IMR-90 (cell line): ENCODE measurements around the gene DGKE. TPM values are rescaled to one million over a fixed set of nuclear protein-coding genes. Genes with fewer than 3 reads are reported as not detected.

ENCODE experiments used
- ATAC-seq: fragments of 200-7000 bp; cut with Tn5 transposase; 2 replicates; pipeline ENCODE4 v1.9.1; 2020; ENCODE audit warnings: low read depth, mild to moderate bottlenecking, moderate library complexity
- BruUV-seq: library from RNA; stranded (reverse); fragments of 400-500 nt; replicated peaks from 2 replicates; lab custom pipeline; 2021; lab: Mats Ljungman, UMichigan
- CTCF ChIA-PET: fragments of 300-600 bp; formaldehyde crosslinking; extraction: SDS; loops from one replicate; lab custom pipeline; 2021; ENCODE audit warnings: antibody characterized with exemption; lab: Yijun Ruan, JAX
- POLR2A ChIA-PET: fragments of 300-600 bp; sonication (Branson Sonifier 250); formaldehyde crosslinking; loops from one replicate; lab custom pipeline; 2022; ENCODE audit warnings: antibody characterized with exemption; ENCODE audit not compliant: unreplicated experiment; lab: Charles Lee
- DNase-seq: peaks from one replicate; pipeline ENCODE4 v3.0.0; 2013
- H2AFZ ChIP-seq: replicated peaks from 2 replicates; pipeline ENCODE3; 2013; ENCODE audit warnings: low read length, mild to moderate bottlenecking; ENCODE audit not compliant: poor library complexity
- H2AK5ac ChIP-seq: 2 replicates; pipeline ENCODE4 v1.6.1; 2013; ENCODE audit warnings: low read depth, low read length, inconsistent platforms
- H2AK9ac ChIP-seq: replicated peaks from 2 replicates; pipeline ENCODE3; 2013; ENCODE audit warnings: mild to moderate bottlenecking, low read depth, low read length, moderate library complexity; ENCODE audit not compliant: poor library complexity
- H2BK120ac ChIP-seq: 2 replicates; pipeline ENCODE4 v1.6.1; 2013; ENCODE audit warnings: low read depth, low read length, inconsistent platforms
- H2BK15ac ChIP-seq: 3 replicates; pipeline ENCODE4 v1.6.1; 2013; ENCODE audit warnings: low read depth, low read length, inconsistent platforms
- H2BK20ac ChIP-seq: 2 replicates; pipeline ENCODE4 v1.6.1; 2013; ENCODE audit warnings: low read depth, mild to moderate bottlenecking, inconsistent platforms, low read length, moderate library complexity
- H2BK5ac ChIP-seq: 2 replicates; pipeline ENCODE4 v1.6.1; 2013; ENCODE audit warnings: mild to moderate bottlenecking, low read depth, low read length, inconsistent platforms; ENCODE audit not compliant: poor library complexity, severe bottlenecking
- H3K14ac ChIP-seq: replicated peaks from 2 replicates; pipeline ENCODE4 v1.6.1; 2013; ENCODE audit warnings: low read depth, low read length, inconsistent platforms
- H3K18ac ChIP-seq: 2 replicates; pipeline ENCODE4 v1.6.1; 2013; ENCODE audit warnings: low read depth, low read length, control low read depth
- H3K23ac ChIP-seq: 2 replicates; pipeline ENCODE4 v1.6.1; 2013; ENCODE audit warnings: low read depth, low read length, inconsistent platforms
- H3K27ac ChIP-seq: 2 replicates; pipeline ENCODE4 v1.5.1; 2013; ENCODE audit warnings: mild to moderate bottlenecking, control low read depth, low read length; ENCODE audit not compliant: insufficient read depth
- H3K27me3 ChIP-seq: 2 replicates; pipeline ENCODE4 v1.6.1; 2013; ENCODE audit warnings: low read length; ENCODE audit not compliant: control insufficient read depth, insufficient read depth
- H3K36me3 ChIP-seq: 2 replicates; pipeline ENCODE4 v1.6.1; 2013; ENCODE audit warnings: low read length, mixed read lengths; ENCODE audit not compliant: control insufficient read depth, insufficient read depth
- H3K4ac ChIP-seq: 2 replicates; pipeline ENCODE4 v1.6.1; 2013; ENCODE audit warnings: low read depth, low read length, inconsistent platforms
- H3K4me1 ChIP-seq: 2 replicates; pipeline ENCODE4 v1.6.1; 2013; ENCODE audit warnings: low read length, mixed read lengths; ENCODE audit not compliant: control insufficient read depth, insufficient read depth
- H3K4me2 ChIP-seq: 2 replicates; pipeline ENCODE4 v1.6.1; 2013; ENCODE audit warnings: low read depth, mild to moderate bottlenecking, control low read depth, low read length, moderate library complexity
- H3K4me3 ChIP-seq: 2 replicates; pipeline ENCODE4 v1.5.1; 2013; ENCODE audit warnings: low read depth, mild to moderate bottlenecking, control low read depth, low read length, moderate library complexity; ENCODE audit not compliant: insufficient read depth
- H3K56ac ChIP-seq: 2 replicates; pipeline ENCODE4 v1.6.1; 2013; ENCODE audit warnings: low read length, inconsistent platforms; ENCODE audit not compliant: insufficient read depth; ENCODE audit errors: extremely low read depth
- H3K79me1 ChIP-seq, 2 experiments: 2 replicates each; pipeline ENCODE4 v1.6.1; 2013; ENCODE audit warnings: low read length in 2 of 2, inconsistent platforms in 1 of 2, low read depth in 1 of 2
- H3K9ac ChIP-seq: 2 replicates; pipeline ENCODE4 v1.6.1; 2013; ENCODE audit warnings: low read depth, low read length, control low read depth
- H3K9me1 ChIP-seq: 2 replicates; pipeline ENCODE4 v1.6.1; 2013; ENCODE audit warnings: low read length, inconsistent platforms; ENCODE audit not compliant: insufficient read depth
- H3K9me3 ChIP-seq: 2 replicates; pipeline ENCODE4 v1.6.1; 2013; ENCODE audit warnings: low read length; ENCODE audit not compliant: control insufficient read depth, insufficient read depth
- H4K20me1 ChIP-seq: 2 replicates; pipeline ENCODE4 v1.6.1; 2013; ENCODE audit warnings: low read length, inconsistent platforms; ENCODE audit not compliant: insufficient read depth
- H4K5ac ChIP-seq: 2 replicates; pipeline ENCODE4 v1.6.1; 2013; ENCODE audit warnings: mild to moderate bottlenecking, low read depth, low read length, control low read depth
- H4K8ac ChIP-seq, 2 experiments: 2 replicates each; pipeline ENCODE4 v1.6.1; 2013; ENCODE audit warnings: low read depth in 2 of 2, low read length in 2 of 2, control low read depth in 1 of 2, inconsistent platforms in 1 of 2
- H4K91ac ChIP-seq: 2 replicates; pipeline ENCODE4 v1.6.1; 2013; ENCODE audit warnings: low read depth, low read length, inconsistent platforms; ENCODE audit not compliant: insufficient read depth
- BHLHE40 ChIP-seq: fragments of 150-350 bp; IDR thresholded peaks from 2 replicates; pipeline ENCODE4 v1.6.1; 2016; ENCODE audit warnings: mild to moderate bottlenecking, low read depth, low read length
- FOS ChIP-seq: fragments of 150-350 bp; IDR thresholded peaks from 2 replicates; pipeline ENCODE4 v1.6.1; 2016; ENCODE audit warnings: low read depth, low read length
- WGBS, 2 experiments: methylation state at CpG; one replicate each; pipeline versions ENCODE4 v1.1.5 to v1.1.7; 2013; ENCODE audit warnings: missing lambda C conversion rate in 2 of 2; ENCODE audit not compliant: insufficient read length in 1 of 2; ENCODE audit errors: extremely low coverage in 2 of 2; 5-methylcytosine and 5-hydroxymethylcytosine counted together
- dilution Hi-C: fragments of 300-500 bp; cut with HindIII; formaldehyde crosslinking; loops from one replicate; pipeline ENCODE4 v1.14.3; 2018; ENCODE audit warnings: low sequenced_read_pairs; ENCODE audit not compliant: unreplicated experiment
- in situ Hi-C: fragments of 300-500 bp; cut with MboI; formaldehyde crosslinking; loops from 3 replicates; pipeline ENCODE4 v1.14.3; 2019; ENCODE audit warnings: low sequenced_read_pairs, inconsistent platforms, mixed read lengths
- intact Hi-C: fragments of 100-400 bp; cut with micrococcal nuclease; formaldehyde crosslinking; loops from 2 replicates; pipeline ENCODE4 v1.10.0; 2022
- polyA plus RNA-seq, 3 experiments: library from polyadenylated mRNA; depleted of rRNA; stranded (reverse); fragments of >200 nt; gene quantifications; 2 replicates each; pipeline ENCODE4 v1.2.3, GENCODE V29; 2012; ENCODE audit warnings: low replicate concordance in 1 of 3
- total RNA-seq: library from RNA; depleted of rRNA; stranded (reverse); fragments of >200 nt; gene quantifications from 2 replicates; pipeline ENCODE4 v1.2.3, GENCODE V29; 2012
- TF ChIP-seq, protein P1 (sequence below): fragments of 150-350 bp; IDR thresholded peaks from 2 replicates; pipeline ENCODE4 v1.6.1; 2017; ENCODE audit warnings: mild to moderate bottlenecking, antibody characterized with exemption, low read length, low read depth

DGKE gene
- total and polyA plus RNA-seq, 2 of the 4 experiments (the other 2 are of a cell fraction): 3.9 to 5.0 TPM

DNA sequence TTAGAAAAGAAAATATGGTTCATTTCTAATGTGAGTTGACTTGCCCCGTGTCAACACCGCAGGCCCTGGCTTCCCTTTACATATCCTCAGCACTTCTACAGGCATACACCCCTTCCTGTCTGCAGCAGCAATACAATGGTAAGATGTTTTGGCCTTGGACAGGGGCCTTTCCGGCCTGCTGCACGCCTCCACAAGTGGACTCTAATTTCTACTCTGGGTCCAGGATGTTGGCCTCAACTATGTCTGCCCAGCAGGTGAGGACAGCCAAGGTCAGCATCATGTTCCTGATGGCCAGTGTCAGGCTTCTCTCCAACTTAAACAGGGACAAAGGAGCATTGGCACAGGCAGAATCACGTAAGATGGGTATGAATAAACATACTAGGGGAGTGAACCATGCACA, 11.2 kb upstream of the DGKE start:
- H3K18ac ChIP-seq: no peak overlapping the region
- no peak overlapping the region for H3K27ac ChIP-seq
- ChIA-PET POLR2A (no interaction called here), CTCF (no interaction called here)
- no peak overlapping the region for H4K91ac ChIP-seq
- H4K20me1 ChIP-seq: no peaks in the 10 kb centered on the region
- no peak overlapping the region for H2AK9ac ChIP-seq
- no CpG with 5 or more reads among the region's 5 CpGs for WGBS, 2 experiments
- no peak for ATAC-seq
- no peaks in the 10 kb centered on the region for H3K9me3 ChIP-seq
- DNase-seq: no peak
- H2BK15ac ChIP-seq: no peak overlapping the region
- H3K27me3 ChIP-seq: no peaks in the 10 kb centered on the region
- dilution Hi-C loops: no loop called here
- H2BK5ac ChIP-seq: no peak overlapping the region
- no peaks in the 10 kb centered on the region for H3K9me1 ChIP-seq
- TF ChIP-seq, protein P1, sequence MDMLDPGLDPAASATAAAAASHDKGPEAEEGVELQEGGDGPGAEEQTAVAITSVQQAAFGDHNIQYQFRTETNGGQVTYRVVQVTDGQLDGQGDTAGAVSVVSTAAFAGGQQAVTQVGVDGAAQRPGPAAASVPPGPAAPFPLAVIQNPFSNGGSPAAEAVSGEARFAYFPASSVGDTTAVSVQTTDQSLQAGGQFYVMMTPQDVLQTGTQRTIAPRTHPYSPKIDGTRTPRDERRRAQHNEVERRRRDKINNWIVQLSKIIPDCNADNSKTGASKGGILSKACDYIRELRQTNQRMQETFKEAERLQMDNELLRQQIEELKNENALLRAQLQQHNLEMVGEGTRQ: no peak
- TF ChIP-seq BHLHE40 (no peak), FOS (no peak)
- H2AFZ ChIP-seq: no peak overlapping the region
- H3K4me1 ChIP-seq: no peaks in the 10 kb centered on the region
- intact Hi-C loops: no loop called here
- no peak overlapping the region for H3K23ac ChIP-seq
- H2AK5ac ChIP-seq: no peak overlapping the region
- H3K56ac ChIP-seq: no peak overlapping the region
- no peak overlapping the region for H2BK120ac ChIP-seq
- BruUV-seq: no TSS peak
- peaks cover 4 to 5% of the 10 kb centered on the region in 2 experiments; a peak in 2 of 4 replicates for H3K79me1 ChIP-seq
- no peak overlapping the region for H3K4me3 ChIP-seq
- H3K36me3 ChIP-seq: no peaks in the 10 kb centered on the region
- in situ Hi-C loops: no loop called here
- no peak overlapping the region for H4K5ac ChIP-seq
- no peak overlapping the region for H2BK20ac ChIP-seq
- no peak overlapping the region for H3K4me2 ChIP-seq
- H3K9ac ChIP-seq: no peak overlapping the region
- H4K8ac ChIP-seq: no peak overlapping the region
- H3K14ac ChIP-seq: no peak overlapping the region
- H3K4ac ChIP-seq: no peak overlapping the region
